Mesothelial cell of epicardium (in vitro differentiated cells): ENCODE results near the gene ATXN10. TPM values are rescaled to one million over a fixed set of nuclear protein-coding genes. Genes with fewer than 3 reads are reported as not detected.

Source experiments
- DNase-seq, 2 experiments: peaks; one replicate each; pipeline ENCODE4 v3.0.0; 2021; ENCODE audit warnings: low spot score in 2 of 2; ENCODE audit not compliant: unreplicated experiment in 2 of 2
- H3K27ac Mint-ChIP-seq: 2 replicates; pipeline ENCODE4 v1.8.0; 2021; ENCODE audit warnings: mixed read lengths
- H3K27me3 Mint-ChIP-seq: 2 replicates; pipeline ENCODE4 v1.8.0; 2021; ENCODE audit warnings: low read depth, mixed read lengths
- H3K36me3 Mint-ChIP-seq: 2 replicates; pipeline ENCODE4 v1.8.0; 2021; ENCODE audit warnings: mixed read lengths
- H3K4me1 Mint-ChIP-seq: 2 replicates; pipeline ENCODE4 v1.8.0; 2021; ENCODE audit warnings: mixed read lengths
- H3K4me3 Mint-ChIP-seq: 2 replicates; pipeline ENCODE4 v1.8.0; 2021; ENCODE audit warnings: mild to moderate bottlenecking, moderate library complexity, mixed read lengths
- H3K9me3 Mint-ChIP-seq: 2 replicates; pipeline ENCODE4 v1.8.0; 2021; ENCODE audit warnings: mixed read lengths
- microRNA-seq: library from miRNA; unstranded; fragments of <30 nt; microRNA quantifications from one replicate; pipeline ENCODE4 v1.2.0, GENCODE V29; 2021; ENCODE audit warnings: inconsistent platforms, mixed read lengths
- total RNA-seq: library from RNA; stranded (reverse); gene quantifications from 3 replicates; pipeline ENCODE4 v1.2.1, GENCODE V29; 2021
- TF ChIP-seq, protein P1 (sequence below): fragments of 200-600 bp; sonication (generic); IDR thresholded peaks from one replicate; pipeline ENCODE4 v1.5.0; 2021; ENCODE audit warnings: antibody characterized with exemption; ENCODE audit not compliant: unreplicated experiment

ATXN10 gene
- total RNA-seq, 1 donor from 2014 or later: 237 TPM

DNA sequence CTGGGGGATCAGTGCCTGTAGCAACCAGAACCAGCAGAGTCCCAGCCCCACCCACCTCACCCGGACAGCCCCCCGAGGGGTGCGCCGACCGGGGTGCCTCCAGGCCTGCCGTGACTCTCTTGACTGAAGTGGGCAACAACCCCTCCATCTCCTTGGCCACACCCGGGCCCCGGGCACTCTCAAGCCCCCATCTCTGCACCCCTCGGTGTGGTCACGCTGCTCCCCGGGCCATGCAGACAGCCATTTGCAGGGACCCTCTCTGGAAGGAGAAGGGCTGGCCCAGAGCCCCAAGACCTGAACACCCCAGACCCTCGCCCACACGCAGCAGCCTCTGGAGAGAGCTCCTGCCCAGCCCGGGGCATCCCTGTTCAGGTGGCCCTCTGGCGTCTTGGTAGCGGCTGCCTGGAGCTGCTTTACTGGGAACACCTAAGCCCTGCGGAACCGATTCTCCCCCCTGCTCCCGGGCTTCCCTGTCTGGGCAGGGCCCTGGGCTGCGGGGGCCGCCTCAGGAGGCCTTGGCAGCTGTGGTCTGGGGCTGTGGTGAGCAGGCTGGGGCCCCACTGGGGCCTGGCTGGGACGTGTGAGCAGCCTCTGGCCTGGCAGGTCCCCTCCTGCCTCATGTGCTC lies 220.5 kb downstream of the ATXN10 start:
- Mint-ChIP-seq H3K9me3 (no peaks in the 10 kb centered on the region), H3K4me1 (peaks cover 13% of the 10 kb centered on the region), H3K36me3 (no peaks in the 10 kb centered on the region), H3K4me3 (no peak overlapping the region), H3K27me3 (no peaks in the 10 kb centered on the region), H3K27ac (no peak overlapping the region)
- TF ChIP-seq, protein P1, sequence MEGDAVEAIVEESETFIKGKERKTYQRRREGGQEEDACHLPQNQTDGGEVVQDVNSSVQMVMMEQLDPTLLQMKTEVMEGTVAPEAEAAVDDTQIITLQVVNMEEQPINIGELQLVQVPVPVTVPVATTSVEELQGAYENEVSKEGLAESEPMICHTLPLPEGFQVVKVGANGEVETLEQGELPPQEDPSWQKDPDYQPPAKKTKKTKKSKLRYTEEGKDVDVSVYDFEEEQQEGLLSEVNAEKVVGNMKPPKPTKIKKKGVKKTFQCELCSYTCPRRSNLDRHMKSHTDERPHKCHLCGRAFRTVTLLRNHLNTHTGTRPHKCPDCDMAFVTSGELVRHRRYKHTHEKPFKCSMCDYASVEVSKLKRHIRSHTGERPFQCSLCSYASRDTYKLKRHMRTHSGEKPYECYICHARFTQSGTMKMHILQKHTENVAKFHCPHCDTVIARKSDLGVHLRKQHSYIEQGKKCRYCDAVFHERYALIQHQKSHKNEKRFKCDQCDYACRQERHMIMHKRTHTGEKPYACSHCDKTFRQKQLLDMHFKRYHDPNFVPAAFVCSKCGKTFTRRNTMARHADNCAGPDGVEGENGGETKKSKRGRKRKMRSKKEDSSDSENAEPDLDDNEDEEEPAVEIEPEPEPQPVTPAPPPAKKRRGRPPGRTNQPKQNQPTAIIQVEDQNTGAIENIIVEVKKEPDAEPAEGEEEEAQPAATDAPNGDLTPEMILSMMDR: no peak
- DNase-seq: no peak

GRCh38 chr22:45892681-45893461 lies 221.2 kb downstream of the ATXN10 start:
- peaks cover 19% of the 10 kb centered on the region for H3K4me1 Mint-ChIP-seq
- DNase-seq: no peak
- TF ChIP-seq, protein P1: no peak
- H3K4me3 Mint-ChIP-seq: no peak overlapping the region
- H3K9me3 Mint-ChIP-seq: no peaks in the 10 kb centered on the region
- no peaks in the 10 kb centered on the region for H3K27me3 Mint-ChIP-seq
- H3K27ac Mint-ChIP-seq: no peak overlapping the region
- H3K36me3 Mint-ChIP-seq: no peaks in the 10 kb centered on the region

GRCh38 chr22:45893516-45893915 lies 221.9 kb downstream of the ATXN10 start:
- TF ChIP-seq, protein P1: no peak
- Mint-ChIP-seq H3K27me3 (no peaks in the 10 kb centered on the region), H3K9me3 (no peaks in the 10 kb centered on the region), H3K4me1 (peaks cover 19% of the 10 kb centered on the region), H3K4me3 (no peak overlapping the region), H3K36me3 (no peaks in the 10 kb centered on the region), H3K27ac (no peak overlapping the region)
- no peak for DNase-seq

Small RNAs within 50 kb of the gene (microRNA-seq; reads per million reads assigned to microRNA genes)
- not detected for gene MIR4762

Other genes starting within 250 kb of the ATXN10 start
- gene FBLN1, start 169.0 kb upstream of the ATXN10 start, total RNA-seq: 283 to 297 TPM (median 296 TPM) in 3 replicates